Measurements from ENCODE around the gene CATSPER3.

The CATSPER3 gene

DNA sequence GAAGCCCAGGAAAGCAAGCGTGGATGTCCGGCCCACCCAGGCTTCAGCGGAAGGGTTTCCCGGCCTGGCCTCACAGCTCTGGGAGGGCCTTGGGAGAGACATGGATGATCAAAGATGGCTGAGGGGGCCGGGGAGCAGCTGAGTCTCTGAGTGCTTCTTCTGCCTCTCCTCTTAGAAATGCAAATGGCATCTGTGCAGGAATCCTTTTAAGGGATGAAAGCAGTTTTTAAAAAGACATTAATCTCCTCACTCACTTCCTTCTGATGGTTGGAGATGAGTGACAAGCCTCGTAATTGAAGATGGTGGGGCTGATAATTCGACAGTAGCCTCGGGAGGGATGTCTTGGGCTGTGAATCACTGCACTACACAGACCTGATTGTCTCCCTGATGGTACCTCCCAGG, 90.6 kb downstream of the CATSPER3 start:
- no peak overlapping the region for H3K4me3 ChIP-seq (ENCODE audit: low read depth, low read length)

GRCh38 chr5:135059000-135059923, 91.6 kb downstream of the CATSPER3 start:
- H3K4me3 ChIP-seq (ENCODE audit: low read depth, low read length) = no peak overlapping the region

DNA sequence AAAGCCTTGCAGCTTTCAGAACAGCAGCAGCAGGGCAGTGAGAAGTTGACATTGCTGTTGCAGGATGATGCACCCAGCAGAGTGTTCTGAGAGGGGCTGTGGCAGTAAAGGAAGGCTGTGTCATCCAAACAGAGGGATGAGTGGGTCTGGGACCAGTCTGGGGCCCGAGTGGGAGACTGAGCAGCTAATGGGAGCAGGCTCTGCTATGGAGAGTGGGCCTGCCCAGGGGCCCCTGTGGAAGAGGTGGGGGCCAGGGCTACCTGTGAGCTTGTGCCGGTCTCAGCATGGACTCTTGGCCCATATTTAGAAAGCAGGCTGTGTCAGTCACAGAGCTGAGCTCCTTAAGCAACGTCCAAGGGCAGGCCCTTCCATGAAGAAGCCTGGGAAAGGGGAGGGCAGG, 92.3 kb downstream of the CATSPER3 start:
- H3K4me3 ChIP-seq (ENCODE audit: low read depth, low read length) = no peak overlapping the region

GRCh38 chr5:135061001-135061400, 93.3 kb downstream of the CATSPER3 start:
- no peak overlapping the region for H3K4me3 ChIP-seq (ENCODE audit: low read depth, low read length)
